Brain pericyte (primary cell): ENCODE data around the gene GPR3.

ENCODE experiments used
- DNase-seq: peaks from one replicate; pipeline ENCODE4 v3.0.0-alpha.2; 2012; ENCODE audit warnings: low read depth, low spot score

GPR3 gene

GRCh38 chr1:27392096-27392777 is at the start of gene GPR3:
GPR3 (plus strand) TSS chr1:27392622; CDS start chr1:27393799, 1,177 bp downstream.
- DNase-seq: peak; percentile 66

- DNase-seq: no peak
These were observed 49.4 kb upstream of the GPR3 start for GRCh38 chr1:27342778-27343638.

- no peak for DNase-seq
These were observed 48.8 kb upstream of the GPR3 start for GRCh38 chr1:27343639-27344025.

GRCh38 chr1:27345272-27345671 is 47.1 kb upstream of the GPR3 start:
- no peak for DNase-seq

- no peak for DNase-seq
These were observed 46.1 kb upstream of the GPR3 start for GRCh38 chr1:27346357-27346756.

GRCh38 chr1:27346991-27347624 is 45.3 kb upstream of the GPR3 start:
- no peak for DNase-seq

- DNase-seq: no peak
These were observed 43.3 kb upstream of the GPR3 start for GRCh38 chr1:27348861-27349783.

- DNase-seq: no peak
These were observed 42.4 kb upstream of the GPR3 start for GRCh38 chr1:27349784-27350662.

- no peak for DNase-seq
These were observed 41.5 kb upstream of the GPR3 start for GRCh38 chr1:27350663-27351540.

GRCh38 chr1:27351541-27352107 is 40.8 kb upstream of the GPR3 start:
- no peak for DNase-seq

- DNase-seq: no peak
These were observed 39.3 kb upstream of the GPR3 start for GRCh38 chr1:27353166-27353565.

- no peak for DNase-seq
These were observed 38.8 kb upstream of the GPR3 start for GRCh38 chr1:27353629-27354028.

GRCh38 chr1:27355683-27356082 is 36.7 kb upstream of the GPR3 start:
- DNase-seq: no peak

- no peak for DNase-seq
These were observed 36.2 kb upstream of the GPR3 start for GRCh38 chr1:27356277-27356618.

GRCh38 chr1:27356619-27357280 is 35.7 kb upstream of the GPR3 start:
- DNase-seq: no peak

- no peak for DNase-seq
These were observed 35.0 kb upstream of the GPR3 start for GRCh38 chr1:27357281-27358037.

- DNase-seq: no peak
These were observed 34.1 kb upstream of the GPR3 start for GRCh38 chr1:27358038-27358927.
